GM12875 (cell line): ENCODE results near the gene PLXNC1.

Source experiments
- H3K4me3 ChIP-seq: one replicate; pipeline ENCODE4 v1.5.1; 2011; ENCODE audit warnings: low read depth, low read length, control low read depth
- CTCF ChIP-seq: IDR thresholded peaks from 2 replicates; pipeline ENCODE4 v1.5.1; 2011; ENCODE audit warnings: low read depth, mild to moderate bottlenecking, control low read depth, inconsistent platforms, low read length, moderate library complexity, borderline replicate concordance; ENCODE audit not compliant: insufficient read depth

PLXNC1 gene

GRCh38 chr12:94179723-94180122, 31.3 kb downstream of the PLXNC1 start:
- TF ChIP-seq CTCF = no peak
- no peak overlapping the region for H3K4me3 ChIP-seq

- no peak overlapping the region for H3K4me3 ChIP-seq
- no peak for TF ChIP-seq CTCF
These were observed 32.4 kb downstream of the PLXNC1 start for GRCh38 chr12:94180558-94181296.

GRCh38 chr12:94182986-94183707, 34.8 kb downstream of the PLXNC1 start:
- H3K4me3 ChIP-seq = no peak overlapping the region
- no peak for TF ChIP-seq CTCF

GRCh38 chr12:94183708-94184379, 35.5 kb downstream of the PLXNC1 start:
- no peak for TF ChIP-seq CTCF
- H3K4me3 ChIP-seq = no peak overlapping the region

GRCh38 chr12:94184995-94185719, 36.8 kb downstream of the PLXNC1 start:
- no peak overlapping the region for H3K4me3 ChIP-seq
- TF ChIP-seq CTCF = no peak

GRCh38 chr12:94185801-94186200, 37.4 kb downstream of the PLXNC1 start:
- TF ChIP-seq CTCF = no peak
- H3K4me3 ChIP-seq = no peak overlapping the region
